B cell (primary cell): ENCODE measurements around the gene NASP. TPM values are rescaled to one million over a fixed set of nuclear protein-coding genes. Genes with fewer than 3 reads are reported as not detected.

ENCODE experiments used
- ATAC-seq: fragments of 200-7000 bp; cut with Tn5 transposase; one replicate; pipeline ENCODE4 v1.10.0; 2021; ENCODE audit warnings: low read depth, mild to moderate bottlenecking, moderate number of reproducible peaks, moderate library complexity
- CTCF ChIA-PET: fragments of 350-600 bp; sonication (Branson Sonifier 250); formaldehyde crosslinking; loops from one replicate; lab custom pipeline; 2021; ENCODE audit warnings: antibody characterized with exemption, inconsistent platforms; lab: Charles Lee
- POLR2A ChIA-PET: fragments of 350-600 bp; sonication (Branson Sonifier 250); formaldehyde crosslinking; loops from one replicate; lab custom pipeline; 2021; ENCODE audit warnings: antibody characterized with exemption; lab: Charles Lee
- DNase-seq: peaks from one replicate; pipeline ENCODE4 v3.0.0; 2013
- H2AFZ ChIP-seq: 2 replicates; pipeline ENCODE4 v1.6.1; 2012; ENCODE audit warnings: mild to moderate bottlenecking, low read depth, low read length; ENCODE audit not compliant: insufficient read depth, poor library complexity, severe bottlenecking
- H3K27ac ChIP-seq, 2 donors: 1 replicate in 1 of 2; 2 replicates in 1 of 2; pipeline ENCODE4 v1.5.1; 2012 to 2013; ENCODE audit warnings: low read length in 2 of 2, mild to moderate bottlenecking in 2 of 2, moderate library complexity in 1 of 2
- H3K27me3 ChIP-seq, 4 experiments: fragments of 200-600 bp in 1 of 4; sonication (generic) in 1 of 4; replicated peaks in 1 of 4; 1 replicate in 2 of 4; 2 replicates in 2 of 4; pipeline versions ENCODE4 v1.6.1 to v1.7.0; 2013 to 2016; ENCODE audit warnings: low read length in 3 of 4, mild to moderate bottlenecking in 2 of 4, mixed read lengths in 1 of 4, moderate library complexity in 1 of 4; ENCODE audit not compliant: insufficient read depth in 4 of 4, control insufficient read depth in 3 of 4; ENCODE audit errors: control extremely low read depth in 1 of 4
- H3K36me3 ChIP-seq, 2 experiments: replicated peaks in 1 of 2; 1 replicate in 1 of 2; 2 replicates in 1 of 2; pipeline versions ENCODE4 v1.6.1 to v1.7.1; 2013; ENCODE audit warnings: low read length in 1 of 2; ENCODE audit not compliant: insufficient read depth in 2 of 2, control insufficient read depth in 1 of 2; ENCODE audit errors: control extremely low read depth in 1 of 2, extremely low read depth in 1 of 2
- H3K4me1 ChIP-seq, 2 donors: fragments of 200-600 bp in 1 of 2; sonication (generic) in 1 of 2; 1 replicate in 1 of 2; 2 replicates in 1 of 2; pipeline versions ENCODE4 v1.5.1 to v1.6.1; 2013 to 2017; ENCODE audit warnings: low read length in 2 of 2; ENCODE audit not compliant: control insufficient read depth in 2 of 2, insufficient read depth in 2 of 2
- H3K4me2 ChIP-seq: replicated peaks from 2 replicates; pipeline ENCODE3; 2012; ENCODE audit warnings: mild to moderate bottlenecking, low read depth, low read length; ENCODE audit not compliant: poor library complexity, severe bottlenecking
- H3K4me3 ChIP-seq, 5 experiments: fragments of 200-600 bp in 1 of 5; sonication (generic) in 1 of 5; 1 replicate in 3 of 5; 2 replicates in 2 of 5; pipeline versions ENCODE4 v1.5.1 to v1.7.0; 2011 to 2016; ENCODE audit warnings: low read length in 4 of 5, mild to moderate bottlenecking in 4 of 5, low read depth in 2 of 5, control low read depth in 1 of 5, moderate library complexity in 1 of 5; ENCODE audit not compliant: insufficient read depth in 1 of 5; ENCODE audit errors: control extremely low read depth in 1 of 5, extremely low read depth in 1 of 5
- H3K79me2 ChIP-seq: fragments of 200-600 bp; sonication (generic); one replicate; pipeline ENCODE4 v1.6.0; 2016; ENCODE audit warnings: low read length; ENCODE audit not compliant: control insufficient read depth, insufficient read depth
- H3K9ac ChIP-seq: fragments of 200-600 bp; sonication (generic); 2 replicates; pipeline ENCODE4 v1.6.1; 2017; ENCODE audit warnings: mild to moderate bottlenecking, low read length, moderate library complexity
- H3K9me3 ChIP-seq, 3 donors: one replicate each; pipeline versions ENCODE4 v1.6.1 to v1.7.1; 2013; ENCODE audit warnings: low read length in 2 of 3; ENCODE audit not compliant: control insufficient read depth in 2 of 3, insufficient read depth in 1 of 3; ENCODE audit errors: control extremely low read depth in 1 of 3
- H4K20me1 ChIP-seq: 2 replicates; pipeline ENCODE4 v1.6.0; 2012; ENCODE audit warnings: mild to moderate bottlenecking, low read length; ENCODE audit not compliant: insufficient read depth, control insufficient read depth, poor library complexity, severe bottlenecking
- H3K27ac Mint-ChIP-seq: one replicate; pipeline ENCODE4 v1.8.0; 2021; ENCODE audit warnings: mixed read lengths
- H3K27me3 Mint-ChIP-seq: one replicate; pipeline ENCODE4 v1.8.0; 2021; ENCODE audit warnings: mixed read lengths
- H3K4me1 Mint-ChIP-seq: one replicate; pipeline ENCODE4 v1.8.0; 2021; ENCODE audit warnings: mixed read lengths
- H3K4me3 Mint-ChIP-seq: one replicate; pipeline ENCODE4 v1.8.0; 2021; ENCODE audit warnings: mixed read lengths
- H3K9me3 Mint-ChIP-seq: one replicate; pipeline ENCODE4 v1.8.0; 2022; ENCODE audit warnings: mixed read lengths; ENCODE audit not compliant: insufficient read depth
- EZH2 ChIP-seq: IDR thresholded peaks from 2 replicates; pipeline ENCODE4 v1.6.1; 2012; ENCODE audit warnings: borderline replicate concordance, low read depth, mild to moderate bottlenecking, moderate library complexity, low read length; ENCODE audit not compliant: insufficient read depth, poor library complexity, severe bottlenecking
- WGBS: methylation state at CpG from one replicate; pipeline ENCODE4 v1.1.5; 2013; ENCODE audit warnings: missing lambda C conversion rate; ENCODE audit not compliant: insufficient coverage; 5-methylcytosine and 5-hydroxymethylcytosine counted together
- intact Hi-C: fragments of 100-400 bp; cut with micrococcal nuclease; formaldehyde crosslinking; loops from one replicate; pipeline ENCODE4 v1.10.0; 2022
- polyA plus RNA-seq: library from polyadenylated mRNA; depleted of rRNA; stranded (reverse); fragments of >200 nt; gene quantifications from 2 replicates; pipeline ENCODE4 v1.2.3, GENCODE V29; 2012
- total RNA-seq, 2 donors: library from RNA; stranded (reverse); fragments of 120-200 nt in 1 of 2; gene quantifications; 1 replicate in 1 of 2; 2 replicates in 1 of 2; pipeline versions ENCODE4 v1.2.3 to v1.2.4, GENCODE V29; 2013 to 2022
- TF ChIP-seq, protein P1 (sequence below): fragments of 200-600 bp; IDR thresholded peaks from one replicate; pipeline ENCODE4 v1.8.0; 2022; ENCODE audit warnings: antibody characterized with exemption, mild to moderate bottlenecking

NASP gene
- total and polyA plus RNA-seq, 2 donors (not counting 1 experiment from before 2014, with no cell fraction given): 61.0 to 151 TPM

DNA sequence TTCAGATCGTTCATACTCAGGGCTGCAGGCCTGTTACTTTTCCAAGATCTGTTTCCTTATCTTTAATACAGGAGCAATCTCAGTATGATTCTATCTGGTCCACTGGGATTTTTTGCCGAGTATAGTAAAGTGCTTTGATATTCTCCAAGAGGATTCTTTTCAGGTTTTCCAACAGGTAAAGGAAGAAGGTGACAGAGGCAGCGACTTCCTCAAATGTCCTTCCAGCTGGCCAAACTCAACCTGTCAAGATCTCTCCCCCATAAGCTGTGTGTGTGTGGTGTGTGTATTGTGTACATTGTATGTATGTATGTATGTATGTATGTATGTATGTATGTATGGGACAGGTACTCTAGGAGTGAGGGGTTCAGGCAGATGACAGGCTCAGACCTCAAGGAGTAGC, 32.2 kb upstream of the NASP start:
- Histone ChIP-seq H3K27ac (peak overlapping the region in 1 of 2 donors; percentile 96), H3K27me3 (no peaks in the 10 kb centered on the region), H3K36me3 (peaks cover 4 to 17% of the 10 kb centered on the region in 2 experiments), H4K20me1 (peaks cover 6% of the 10 kb centered on the region), H3K79me2 (peaks cover 59% of the 10 kb centered on the region), H2AFZ (peak overlapping the region; percentile 96), H3K4me1 (peaks cover 18 to 22% of the 10 kb centered on the region in 2 donors), H3K4me3 (peak overlapping the region; percentile 65 to 100 (median 90)), H3K9ac (peak overlapping the region; percentile 96), H3K9me3 (no peaks in the 10 kb centered on the region), H3K4me2 (peak overlapping the region; percentile 75)
- no peak for ATAC-seq
- Mint-ChIP-seq H3K27me3 (no peaks in the 10 kb centered on the region), H3K9me3 (no peaks in the 10 kb centered on the region), H3K27ac (peak overlapping the region; percentile 96), H3K4me1 (peaks cover 25% of the 10 kb centered on the region), H3K4me3 (peak overlapping the region; percentile 97)
- DNase-seq: no peak
- no CpG with 5 or more reads among the region's 3 CpGs for WGBS
- POLR2A ChIA-PET: interaction anchor here (0.9 to 2.2 kb wide), 5 partner anchors 10 to 752 kb away, joined by 3 to 27 read pairs (median 7); partner anchors contain the start of genes CCDC163, MMACHC, PLK3 and PRDX1
- no peak for TF ChIP-seq EZH2
- TF ChIP-seq, protein P1, sequence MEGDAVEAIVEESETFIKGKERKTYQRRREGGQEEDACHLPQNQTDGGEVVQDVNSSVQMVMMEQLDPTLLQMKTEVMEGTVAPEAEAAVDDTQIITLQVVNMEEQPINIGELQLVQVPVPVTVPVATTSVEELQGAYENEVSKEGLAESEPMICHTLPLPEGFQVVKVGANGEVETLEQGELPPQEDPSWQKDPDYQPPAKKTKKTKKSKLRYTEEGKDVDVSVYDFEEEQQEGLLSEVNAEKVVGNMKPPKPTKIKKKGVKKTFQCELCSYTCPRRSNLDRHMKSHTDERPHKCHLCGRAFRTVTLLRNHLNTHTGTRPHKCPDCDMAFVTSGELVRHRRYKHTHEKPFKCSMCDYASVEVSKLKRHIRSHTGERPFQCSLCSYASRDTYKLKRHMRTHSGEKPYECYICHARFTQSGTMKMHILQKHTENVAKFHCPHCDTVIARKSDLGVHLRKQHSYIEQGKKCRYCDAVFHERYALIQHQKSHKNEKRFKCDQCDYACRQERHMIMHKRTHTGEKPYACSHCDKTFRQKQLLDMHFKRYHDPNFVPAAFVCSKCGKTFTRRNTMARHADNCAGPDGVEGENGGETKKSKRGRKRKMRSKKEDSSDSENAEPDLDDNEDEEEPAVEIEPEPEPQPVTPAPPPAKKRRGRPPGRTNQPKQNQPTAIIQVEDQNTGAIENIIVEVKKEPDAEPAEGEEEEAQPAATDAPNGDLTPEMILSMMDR: no peak
- intact Hi-C loops: no loop called here
- CTCF ChIA-PET: interaction anchor here (1.0 to 1.9 kb wide), 6 partner anchors 18 to 192 kb away, joined by 3 to 26 read pairs (median 6); partner anchors contain the start of genes CCDC163, MMACHC and NASP

DNA sequence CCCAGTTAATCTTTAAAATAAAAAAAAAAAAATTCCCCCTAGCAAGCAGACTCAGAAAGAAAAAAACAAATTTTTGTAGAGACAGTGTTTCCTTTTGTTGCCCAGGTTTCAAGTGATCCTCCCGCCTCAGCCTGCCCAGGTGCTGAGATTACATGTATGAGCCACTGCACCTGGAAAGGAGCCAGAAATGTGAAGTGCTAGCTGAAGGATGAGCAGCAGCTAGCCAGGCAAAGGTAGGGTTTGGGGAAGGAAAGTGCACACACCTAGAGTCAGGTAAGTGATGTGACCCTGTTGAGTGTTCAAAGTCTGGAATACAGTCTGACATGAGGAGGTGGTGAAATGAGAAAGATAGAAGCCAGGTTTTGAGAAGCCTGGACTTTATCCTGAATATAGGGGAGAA, 31.5 kb upstream of the NASP start:
- H3K36me3 ChIP-seq: peaks cover 4 to 17% of the 10 kb centered on the region in 2 experiments
- no peak for DNase-seq
- Mint-ChIP-seq H3K27me3 (no peaks in the 10 kb centered on the region), H3K27ac (peak overlapping the region; percentile 53), H3K4me1 (peaks cover 26% of the 10 kb centered on the region), H3K9me3 (no peaks in the 10 kb centered on the region), H3K4me3 (peak overlapping the region; percentile 49)
- peaks cover 60% of the 10 kb centered on the region for H3K79me2 ChIP-seq
- TF ChIP-seq, protein P1: no peak
- TF ChIP-seq EZH2: no peak
- ATAC-seq: no peak
- peaks cover 18 to 22% of the 10 kb centered on the region in 2 donors for H3K4me1 ChIP-seq
- intact Hi-C loops: no loop called here
- H3K9ac ChIP-seq: no peak overlapping the region
- peak overlapping the region; percentile 75 for H3K4me2 ChIP-seq
- H3K27ac ChIP-seq: no peak overlapping the region
- H3K27me3 ChIP-seq: no peaks in the 10 kb centered on the region
- H2AFZ ChIP-seq: no peak overlapping the region
- H4K20me1 ChIP-seq: peaks cover 7% of the 10 kb centered on the region
- H3K4me3 ChIP-seq: no peak overlapping the region
- H3K9me3 ChIP-seq: no peaks in the 10 kb centered on the region
- CTCF ChIA-PET: no interaction called here
- POLR2A ChIA-PET: no interaction called here
- WGBS: 83% methylated on average over 1 of the region's 1 CpG
